A549 (cell line): ENCODE measurements around the gene METRNL. TPM values are rescaled to one million over a fixed set of nuclear protein-coding genes. Genes with fewer than 3 reads are reported as not detected.

Experiments
- ATAC-seq, 2 experiments: fragments of 200-7000 bp in 1 of 2; fragments of >200 bp in 1 of 2; cut with Nextera tagmentation in 1 of 2; cut with Tn5 transposase in 1 of 2; 3 replicates each; pipeline versions ENCODE4 v1.8.0 to v1.9.1; 2018 to 2020; ENCODE audit warnings: mild to moderate bottlenecking in 1 of 2, moderate library complexity in 1 of 2
- CTCF ChIA-PET: fragments of 300-600 bp; sonication (Branson Sonifier 250); formaldehyde crosslinking; extraction: SDS; loops from one replicate; lab custom pipeline; 2021; ENCODE audit warnings: antibody characterized with exemption, inconsistent platforms; lab: Yijun Ruan, JAX
- POLR2A ChIA-PET: fragments of 350-600 bp; formaldehyde crosslinking; extraction: SDS; loops from one replicate; lab custom pipeline; 2021; ENCODE audit warnings: antibody characterized with exemption, inconsistent platforms; lab: Yijun Ruan, JAX
- DNase-seq, 2 experiments: peaks; one replicate each; pipeline versions ENCODE4 v3.0.0 to v3.0.0-alpha.2; 2011 to 2016; ENCODE audit warnings: low read depth in 1 of 2, low spot score in 1 of 2
- FAIRE-seq: peaks from 2 replicates; lab custom pipeline; 2011; peaks lifted over from hg19 to GRCh38; lab: Jason Lieb, UNC
- H3K27ac ChIP-seq, 2 experiments: fragments of >200 bp; sonication (Bioruptor Twin); formaldehyde crosslinking; 3 replicates each; pipeline ENCODE4 v1.5.1; 2016 to 2017
- H3K4me1 ChIP-seq: fragments of >200 bp; sonication (Bioruptor Twin); formaldehyde crosslinking; 3 replicates; pipeline ENCODE4 v1.6.1; 2016
- H3K4me2 ChIP-seq: fragments of >200 bp; sonication (Bioruptor Twin); formaldehyde crosslinking; 3 replicates; pipeline ENCODE4 v1.6.1; 2016
- H3K4me3 ChIP-seq: fragments of >200 bp; sonication (Bioruptor Twin); formaldehyde crosslinking; 3 replicates; pipeline ENCODE4 v1.5.1; 2016
- H3K9me3 ChIP-seq: fragments of >200 bp; sonication (Bioruptor Twin); formaldehyde crosslinking; 3 replicates; pipeline ENCODE4 v1.6.1; 2016
- CBX2 ChIP-seq: fragments of 200-600 bp; sonication (generic); IDR thresholded peaks from 2 replicates; pipeline ENCODE4 v1.6.1; 2016; ENCODE audit warnings: low read depth, mild to moderate bottlenecking, borderline replicate concordance
- CTCF ChIP-seq: fragments of >200 bp; sonication (Bioruptor Twin); formaldehyde crosslinking; IDR thresholded peaks from 3 replicates; pipeline ENCODE4 v1.5.1; 2016
- EHF ChIP-seq: fragments of 250-450 bp; sonication (Bioruptor Pico); IDR thresholded peaks from 2 replicates; pipeline ENCODE4 v1.5.0; 2020; ENCODE audit warnings: mild to moderate bottlenecking
- EHMT2 ChIP-seq: fragments of 200-600 bp; sonication (generic); IDR thresholded peaks from 2 replicates; pipeline ENCODE4 v1.6.1; 2016; ENCODE audit warnings: antibody characterized with exemption, low read depth, mild to moderate bottlenecking, moderate library complexity
- ELK1 ChIP-seq: fragments of 150-350 bp; IDR thresholded peaks from 2 replicates; pipeline ENCODE4 v1.6.1; 2014; ENCODE audit warnings: low read depth, mild to moderate bottlenecking, low read length
- FOSL2 ChIP-seq, 2 experiments: fragments of 450-650 bp in 1 of 2; fragments of >200 bp in 1 of 2; sonication (Bioruptor Twin) in 1 of 2; formaldehyde crosslinking; IDR thresholded peaks; 2 replicates each; pipeline versions ENCODE4 v1.5.0 to v1.6.1; 2016 to 2020; ENCODE audit warnings: mild to moderate bottlenecking in 1 of 2, moderate library complexity in 1 of 2
- HEYL ChIP-seq: fragments of 250-450 bp; sonication (Bioruptor Pico); IDR thresholded peaks from 2 replicates; pipeline ENCODE4 v1.8.0; 2021; ENCODE audit warnings: mild to moderate bottlenecking, moderate library complexity
- HOXA7 ChIP-seq: fragments of 250-450 bp; sonication (Bioruptor Pico); IDR thresholded peaks from 2 replicates; pipeline ENCODE4 v1.5.0; 2020; ENCODE audit warnings: mild to moderate bottlenecking, moderate library complexity
- HOXB13 ChIP-seq: fragments of 250-450 bp; sonication (Bioruptor Pico); IDR thresholded peaks from 2 replicates; pipeline ENCODE4 v1.5.0; 2020; ENCODE audit warnings: low read depth, mild to moderate bottlenecking, moderate library complexity
- KDM5A ChIP-seq: fragments of 200-600 bp; sonication (generic); IDR thresholded peaks from 2 replicates; pipeline ENCODE4 v1.6.1; 2016; ENCODE audit warnings: antibody characterized with exemption, mild to moderate bottlenecking
- MAZ ChIP-seq: fragments of 150-350 bp; IDR thresholded peaks from 2 replicates; pipeline ENCODE4 v1.6.1; 2014; ENCODE audit warnings: antibody characterized with exemption, low read depth, low read length, borderline replicate concordance
- MYC ChIP-seq: IDR thresholded peaks from 2 replicates; pipeline ENCODE4 v1.6.1; 2012; ENCODE audit warnings: mild to moderate bottlenecking, inconsistent platforms, low read length, improper control_type of control experiment, borderline replicate concordance
- NPAS2 ChIP-seq: fragments of 250-450 bp; sonication (Bioruptor Pico); IDR thresholded peaks from 2 replicates; pipeline ENCODE4 v1.8.0; 2022; ENCODE audit warnings: mild to moderate bottlenecking, moderate library complexity, borderline replicate concordance
- POLR2AphosphoS2 ChIP-seq: conservative IDR thresholded peaks from 2 replicates; pipeline ENCODE4 v1.6.1; 2012; ENCODE audit warnings: low read length, improper control_type of control experiment, inconsistent platforms
- RARB ChIP-seq: fragments of 250-450 bp; sonication (Bioruptor Pico); IDR thresholded peaks from 2 replicates; pipeline ENCODE4 v1.8.0; 2021; ENCODE audit warnings: mild to moderate bottlenecking, moderate library complexity
- RCOR1 ChIP-seq: fragments of 150-350 bp; IDR thresholded peaks from 2 replicates; pipeline ENCODE4 v1.6.1; 2014; ENCODE audit warnings: antibody characterized with exemption, low read length, low read depth
- RNF2 ChIP-seq: fragments of 200-600 bp; sonication (generic); IDR thresholded peaks from 2 replicates; pipeline ENCODE4 v1.6.1; 2016; ENCODE audit warnings: low read depth, mild to moderate bottlenecking, antibody characterized with exemption, moderate library complexity, borderline replicate concordance
- SMC3 ChIP-seq: fragments of >200 bp; sonication (Bioruptor Twin); formaldehyde crosslinking; IDR thresholded peaks from 3 replicates; pipeline ENCODE4 v1.6.1; 2018; ENCODE audit warnings: inconsistent platforms
- ZFP36 ChIP-seq: fragments of 450-650 bp; IDR thresholded peaks from 2 replicates; pipeline ENCODE4 v1.6.1; 2014; ENCODE audit warnings: borderline replicate concordance; ENCODE audit not compliant: partially characterized antibody
- WGBS: methylation state at CpG from one replicate; pipeline ENCODE4 v1.1.6; 2017; ENCODE audit errors: missing lambda C conversion rate; 5-methylcytosine and 5-hydroxymethylcytosine counted together
- polyA plus RNA-seq, 4 experiments: library from polyadenylated mRNA; depleted of rRNA in 3 of 4; stranded (reverse); fragments of >200 nt; fragmentation: RNase III in 1 of 4; extraction: RNeasy Plus Mini Kit Qiagen cat#74134 plus additional on column Dnase treatment in 1 of 4; gene quantifications; 2 replicates in 3 of 4; 3 replicates in 1 of 4; pipeline ENCODE4 v1.2.3, GENCODE V29; 2011 to 2017
- TF ChIP-seq, protein P1 (sequence below): fragments of 200-600 bp; sonication (generic); IDR thresholded peaks from 2 replicates; pipeline ENCODE4 v1.6.1; 2016; ENCODE audit warnings: antibody characterized with exemption, mild to moderate bottlenecking, moderate library complexity
- TF ChIP-seq, protein P2 (sequence below): fragments of >200 bp; sonication (Bioruptor Twin); formaldehyde crosslinking; IDR thresholded peaks from 2 replicates; pipeline ENCODE4 v1.6.1; 2016
- TF ChIP-seq, protein P3 (sequence below): fragments of 450-650 bp; IDR thresholded peaks from 2 replicates; pipeline ENCODE4 v1.6.1; 2014; ENCODE audit warnings: antibody characterized with exemption

The METRNL gene
- polyA plus RNA-seq, 2 of the 4 experiments (the other 2 are of a cell fraction): 1.7 to 6.4 TPM

- FAIRE-seq: no peak
These were observed 15.2 kb upstream of the METRNL start for GRCh38 chr17:83064021-83064731.

GRCh38 chr17:83064732-83065659 lies 14.4 kb upstream of the METRNL start:
- Histone ChIP-seq H3K4me1 (no peaks in the 10 kb centered on the region), H3K4me2 (no peak overlapping the region), H3K4me3 (no peak overlapping the region), H3K27ac (no peak overlapping the region)
- 74% methylated on average over 37 of the region's 37 CpGs for WGBS
- ATAC-seq: no peak
- no peak for TF ChIP-seq RARB (CRISPR knock-in tag)
- TF ChIP-seq, protein P1, sequence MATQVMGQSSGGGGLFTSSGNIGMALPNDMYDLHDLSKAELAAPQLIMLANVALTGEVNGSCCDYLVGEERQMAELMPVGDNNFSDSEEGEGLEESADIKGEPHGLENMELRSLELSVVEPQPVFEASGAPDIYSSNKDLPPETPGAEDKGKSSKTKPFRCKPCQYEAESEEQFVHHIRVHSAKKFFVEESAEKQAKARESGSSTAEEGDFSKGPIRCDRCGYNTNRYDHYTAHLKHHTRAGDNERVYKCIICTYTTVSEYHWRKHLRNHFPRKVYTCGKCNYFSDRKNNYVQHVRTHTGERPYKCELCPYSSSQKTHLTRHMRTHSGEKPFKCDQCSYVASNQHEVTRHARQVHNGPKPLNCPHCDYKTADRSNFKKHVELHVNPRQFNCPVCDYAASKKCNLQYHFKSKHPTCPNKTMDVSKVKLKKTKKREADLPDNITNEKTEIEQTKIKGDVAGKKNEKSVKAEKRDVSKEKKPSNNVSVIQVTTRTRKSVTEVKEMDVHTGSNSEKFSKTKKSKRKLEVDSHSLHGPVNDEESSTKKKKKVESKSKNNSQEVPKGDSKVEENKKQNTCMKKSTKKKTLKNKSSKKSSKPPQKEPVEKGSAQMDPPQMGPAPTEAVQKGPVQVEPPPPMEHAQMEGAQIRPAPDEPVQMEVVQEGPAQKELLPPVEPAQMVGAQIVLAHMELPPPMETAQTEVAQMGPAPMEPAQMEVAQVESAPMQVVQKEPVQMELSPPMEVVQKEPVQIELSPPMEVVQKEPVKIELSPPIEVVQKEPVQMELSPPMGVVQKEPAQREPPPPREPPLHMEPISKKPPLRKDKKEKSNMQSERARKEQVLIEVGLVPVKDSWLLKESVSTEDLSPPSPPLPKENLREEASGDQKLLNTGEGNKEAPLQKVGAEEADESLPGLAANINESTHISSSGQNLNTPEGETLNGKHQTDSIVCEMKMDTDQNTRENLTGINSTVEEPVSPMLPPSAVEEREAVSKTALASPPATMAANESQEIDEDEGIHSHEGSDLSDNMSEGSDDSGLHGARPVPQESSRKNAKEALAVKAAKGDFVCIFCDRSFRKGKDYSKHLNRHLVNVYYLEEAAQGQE: no peak
- TF ChIP-seq RNF2: no peak
- no peak for TF ChIP-seq CTCF
- no peak for TF ChIP-seq NPAS2 (CRISPR knock-in tag)
- no peak for TF ChIP-seq MAZ
- no peak for TF ChIP-seq HOXB13 (CRISPR knock-in tag)
- TF ChIP-seq, protein P2, sequence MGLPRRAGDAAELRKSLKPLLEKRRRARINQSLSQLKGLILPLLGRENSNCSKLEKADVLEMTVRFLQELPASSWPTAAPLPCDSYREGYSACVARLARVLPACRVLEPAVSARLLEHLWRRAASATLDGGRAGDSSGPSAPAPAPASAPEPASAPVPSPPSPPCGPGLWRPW: no peak
- TF ChIP-seq, all 56 proteins: peak for 0
- FAIRE-seq: no peak
- POLR2A ChIA-PET: no interaction called here
- DNase-seq: no peak
- CTCF ChIA-PET: interaction anchor here (1.2 to 5.1 kb wide), 3 partner anchors 8 to 57 kb away, joined by 3 to 31 read pairs (median 6); no protein-coding TSS in a partner anchor
- no peaks in the 10 kb centered on the region for H3K9me3 ChIP-seq

More at GRCh38 chr17:83064021-83064731, 15.2 kb upstream of the METRNL start:
- ATAC-seq: no peak
- H3K4me1 ChIP-seq: no peaks in the 10 kb centered on the region
- ChIA-PET POLR2A (no interaction called here), CTCF (interaction anchor here (1.2 to 5.1 kb wide), 3 partner anchors 9 to 58 kb away, joined by 3 to 31 read pairs (median 6); no protein-coding TSS in a partner anchor)
- no peak overlapping the region for H3K4me2 ChIP-seq
- DNase-seq: no peak
- no peaks in the 10 kb centered on the region for H3K9me3 ChIP-seq
- no peak overlapping the region for H3K27ac ChIP-seq
- no peak for TF ChIP-seq HEYL (CRISPR knock-in tag)
- TF ChIP-seq HOXA7: no peak
- no peak for TF ChIP-seq KDM5A
- no peak for TF ChIP-seq ZFP36
- no peak for TF ChIP-seq EHMT2
- no peak for TF ChIP-seq EHF (CRISPR knock-in tag)
- no peak for TF ChIP-seq FOSL2 (IDR thresholded peaks at IDR 0.05)
- TF ChIP-seq FOSL2 (CRISPR knock-in tag; IDR thresholded peaks at IDR 0.05): no peak
- TF ChIP-seq, protein P3, sequence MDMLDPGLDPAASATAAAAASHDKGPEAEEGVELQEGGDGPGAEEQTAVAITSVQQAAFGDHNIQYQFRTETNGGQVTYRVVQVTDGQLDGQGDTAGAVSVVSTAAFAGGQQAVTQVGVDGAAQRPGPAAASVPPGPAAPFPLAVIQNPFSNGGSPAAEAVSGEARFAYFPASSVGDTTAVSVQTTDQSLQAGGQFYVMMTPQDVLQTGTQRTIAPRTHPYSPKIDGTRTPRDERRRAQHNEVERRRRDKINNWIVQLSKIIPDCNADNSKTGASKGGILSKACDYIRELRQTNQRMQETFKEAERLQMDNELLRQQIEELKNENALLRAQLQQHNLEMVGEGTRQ: no peak
- TF ChIP-seq POLR2AphosphoS2: no peak
- TF ChIP-seq SMC3: no peak
- no peak for TF ChIP-seq HOXB13 (CRISPR knock-in tag)
- TF ChIP-seq CBX2: no peak
- TF ChIP-seq RCOR1: no peak
- TF ChIP-seq ELK1: no peak
- TF ChIP-seq MYC: no peak
- no peak overlapping the region for H3K4me3 ChIP-seq
- 83% methylated on average over 15 of the region's 18 CpGs for WGBS
